HG03280 (cell line): Measurements from ENCODE around the gene POLR2E.

Experiments used
- ATAC-seq: cut with Tn5 transposase; IDR thresholded peaks from one replicate; pipeline ENCODE4 v1.9.1; 2021; ENCODE audit warnings: mild to moderate bottlenecking, moderate library complexity; ENCODE audit not compliant: unreplicated experiment

POLR2E gene

GRCh38 chr19:1051791-1052190, 43.4 kb downstream of the POLR2E start:
- no peak for ATAC-seq

GRCh38 chr19:1050989-1051788, 44.0 kb downstream of the POLR2E start:
- ATAC-seq, result no peak

GRCh38 chr19:1049800-1050199, 45.4 kb downstream of the POLR2E start:
- no peak for ATAC-seq

- no peak for ATAC-seq
Observed at GRCh38 chr19:1049106-1049505, 46.1 kb downstream of the POLR2E start.

GRCh38 chr19:1047696-1048147, 47.5 kb downstream of the POLR2E start:
- no peak for ATAC-seq

GRCh38 chr19:1046836-1047695, 48.1 kb downstream of the POLR2E start:
- ATAC-seq, result no peak

GRCh38 chr19:1046117-1046626, 49.0 kb downstream of the POLR2E start:
- no peak for ATAC-seq

GRCh38 chr19:1045247-1045603, 50.0 kb downstream of the POLR2E start:
- no peak for ATAC-seq

- ATAC-seq, result no peak
Observed at GRCh38 chr19:1042689-1043511, 52.3 kb downstream of the POLR2E start.

GRCh38 chr19:1041835-1042685, 53.1 kb downstream of the POLR2E start:
- ATAC-seq, result no peak

- ATAC-seq, result no peak
Observed at GRCh38 chr19:1041272-1041834, 53.8 kb downstream of the POLR2E start.

- peak; percentile 38 for ATAC-seq
Observed at GRCh38 chr19:1040476-1041271, 54.5 kb downstream of the POLR2E start.

GRCh38 chr19:1039646-1040475, 55.3 kb downstream of the POLR2E start, which contains the start of gene ABCA7:
ABCA7 (plus strand) TSS chr19:1040107; CDS start chr19:1041362, 1,255 bp downstream.
- ATAC-seq, result peak; percentile 72

- no peak for ATAC-seq
Observed at GRCh38 chr19:1038978-1039645, 56.1 kb downstream of the POLR2E start.

GRCh38 chr19:1037621-1038064, 57.5 kb downstream of the POLR2E start:
- ATAC-seq, result no peak
